ENCODE measurements around the gene MOSPD3. TPM values are rescaled to one million over a fixed set of nuclear protein-coding genes. Genes with fewer than 3 reads are reported as not detected.

MOSPD3 gene
- total RNA-seq, 1 donor: 5.1 TPM

DNA sequence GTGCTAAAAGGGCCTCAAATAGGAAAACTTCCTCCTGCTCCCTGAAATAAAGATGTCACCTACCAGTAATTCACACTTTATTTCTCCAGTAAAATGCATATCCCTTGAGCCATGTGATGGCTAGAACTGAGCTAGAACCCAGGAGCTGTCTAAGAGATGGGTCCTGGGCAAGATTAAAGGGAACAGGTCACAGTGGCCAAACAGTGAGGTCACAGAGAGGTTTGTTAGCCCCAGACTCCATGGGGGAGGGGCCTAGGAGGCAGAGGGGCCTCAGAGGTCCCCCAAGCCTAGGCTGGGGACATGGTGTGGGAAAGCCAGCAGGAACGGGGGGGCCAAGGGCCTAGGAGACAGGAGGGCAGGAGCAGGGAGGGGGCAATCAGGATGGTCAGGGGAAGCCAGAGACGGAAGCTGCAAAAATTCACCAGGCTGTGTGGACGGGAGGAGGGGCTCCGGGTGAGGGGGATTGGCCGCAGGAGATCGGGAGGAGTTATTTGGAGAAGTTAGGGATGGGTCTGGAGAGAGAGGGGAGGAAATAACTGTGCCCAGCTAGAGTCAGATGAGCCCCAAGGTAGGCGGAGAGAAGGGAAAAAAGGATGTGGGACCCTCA, 22.9 kb upstream of the MOSPD3 start:
- H2AFZ ChIP-seq (ENCODE audit: low read length): no peak overlapping the region
- peak; percentile 69 for DNase-seq (ENCODE audit: insufficient read length, low spot score, missing footprints)
- H3K4me3 ChIP-seq (ENCODE audit: insufficient read depth, low read length): no peak overlapping the region
- H3K36me3 ChIP-seq (ENCODE audit: insufficient read depth, low read length): no peaks in the 10 kb centered on the region
- H4K20me1 ChIP-seq (ENCODE audit: insufficient read depth, low read length): peaks cover 11% of the 10 kb centered on the region
- H3K27ac ChIP-seq (ENCODE audit: low read depth, low read length): no peak overlapping the region
- peaks cover 14% of the 10 kb centered on the region for H3K79me2 ChIP-seq (ENCODE audit: insufficient read depth, low read length)
- H3K4me2 ChIP-seq (ENCODE audit: insufficient read depth, low read length): peak overlapping the region; percentile 58
- TF ChIP-seq, protein P1, sequence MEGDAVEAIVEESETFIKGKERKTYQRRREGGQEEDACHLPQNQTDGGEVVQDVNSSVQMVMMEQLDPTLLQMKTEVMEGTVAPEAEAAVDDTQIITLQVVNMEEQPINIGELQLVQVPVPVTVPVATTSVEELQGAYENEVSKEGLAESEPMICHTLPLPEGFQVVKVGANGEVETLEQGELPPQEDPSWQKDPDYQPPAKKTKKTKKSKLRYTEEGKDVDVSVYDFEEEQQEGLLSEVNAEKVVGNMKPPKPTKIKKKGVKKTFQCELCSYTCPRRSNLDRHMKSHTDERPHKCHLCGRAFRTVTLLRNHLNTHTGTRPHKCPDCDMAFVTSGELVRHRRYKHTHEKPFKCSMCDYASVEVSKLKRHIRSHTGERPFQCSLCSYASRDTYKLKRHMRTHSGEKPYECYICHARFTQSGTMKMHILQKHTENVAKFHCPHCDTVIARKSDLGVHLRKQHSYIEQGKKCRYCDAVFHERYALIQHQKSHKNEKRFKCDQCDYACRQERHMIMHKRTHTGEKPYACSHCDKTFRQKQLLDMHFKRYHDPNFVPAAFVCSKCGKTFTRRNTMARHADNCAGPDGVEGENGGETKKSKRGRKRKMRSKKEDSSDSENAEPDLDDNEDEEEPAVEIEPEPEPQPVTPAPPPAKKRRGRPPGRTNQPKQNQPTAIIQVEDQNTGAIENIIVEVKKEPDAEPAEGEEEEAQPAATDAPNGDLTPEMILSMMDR (IDR thresholded peaks at IDR 0.05; ENCODE audit: extremely low read depth, low read depth, low read length): no peak
- peaks cover 17% of the 10 kb centered on the region for H3K4me1 ChIP-seq (ENCODE audit: insufficient read depth, low read length)
- H3K9me3 ChIP-seq (ENCODE audit: low read depth, low read length): no peaks in the 10 kb centered on the region
- H3K27me3 ChIP-seq (ENCODE audit: insufficient read depth, low read length): no peaks in the 10 kb centered on the region

DNA sequence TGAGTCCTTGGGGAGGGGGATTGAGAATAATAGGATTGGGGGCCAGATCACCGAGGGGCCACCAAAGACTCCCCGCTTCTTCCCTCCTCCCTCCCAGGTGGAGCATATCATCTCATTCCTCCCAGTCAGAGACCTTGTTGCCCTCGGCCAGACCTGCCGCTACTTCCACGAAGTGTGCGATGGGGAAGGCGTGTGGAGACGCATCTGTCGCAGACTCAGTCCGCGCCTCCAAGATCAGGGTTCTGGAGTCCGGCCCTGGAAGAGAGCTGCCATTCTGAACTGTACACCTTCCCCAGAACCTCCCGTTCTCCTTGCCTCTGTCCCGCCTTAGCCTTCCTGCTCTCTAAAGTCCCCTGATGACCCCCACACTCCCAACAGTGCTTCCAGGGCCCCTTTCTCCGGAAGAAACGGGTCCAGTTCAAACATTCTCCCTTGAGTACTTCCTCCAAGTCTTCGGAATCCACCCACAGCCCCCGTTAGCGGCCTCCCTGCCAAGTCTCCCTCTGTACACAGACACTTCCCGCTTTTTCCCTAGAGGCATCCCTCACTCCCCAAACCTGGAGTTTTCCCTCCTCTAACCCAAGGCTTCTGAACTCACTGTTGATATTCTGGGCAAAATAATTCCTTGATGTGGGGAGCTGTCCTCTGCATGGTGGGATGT, 22.1 kb upstream of the MOSPD3 start:
- Histone ChIP-seq H3K4me3 (ENCODE audit: insufficient read depth, low read length) (peak overlapping the region; percentile 47), H3K27ac (ENCODE audit: low read depth, low read length) (no peak overlapping the region), H3K79me2 (ENCODE audit: insufficient read depth, low read length) (peaks cover 7% of the 10 kb centered on the region), H2AFZ (ENCODE audit: low read length) (peak overlapping the region; percentile 89), H3K27me3 (ENCODE audit: insufficient read depth, low read length) (no peaks in the 10 kb centered on the region), H3K9me3 (ENCODE audit: low read depth, low read length) (no peaks in the 10 kb centered on the region), H3K4me2 (ENCODE audit: insufficient read depth, low read length) (peak overlapping the region; percentile 58), H3K4me1 (ENCODE audit: insufficient read depth, low read length) (peaks cover 11% of the 10 kb centered on the region), H3K36me3 (ENCODE audit: insufficient read depth, low read length) (no peaks in the 10 kb centered on the region), H4K20me1 (ENCODE audit: insufficient read depth, low read length) (peaks cover 3% of the 10 kb centered on the region)
- DNase-seq (ENCODE audit: insufficient read length, low spot score, missing footprints): peak; percentile 47
- TF ChIP-seq, protein P1 (IDR thresholded peaks at IDR 0.05; ENCODE audit: extremely low read depth, low read depth, low read length): no peak

DNA sequence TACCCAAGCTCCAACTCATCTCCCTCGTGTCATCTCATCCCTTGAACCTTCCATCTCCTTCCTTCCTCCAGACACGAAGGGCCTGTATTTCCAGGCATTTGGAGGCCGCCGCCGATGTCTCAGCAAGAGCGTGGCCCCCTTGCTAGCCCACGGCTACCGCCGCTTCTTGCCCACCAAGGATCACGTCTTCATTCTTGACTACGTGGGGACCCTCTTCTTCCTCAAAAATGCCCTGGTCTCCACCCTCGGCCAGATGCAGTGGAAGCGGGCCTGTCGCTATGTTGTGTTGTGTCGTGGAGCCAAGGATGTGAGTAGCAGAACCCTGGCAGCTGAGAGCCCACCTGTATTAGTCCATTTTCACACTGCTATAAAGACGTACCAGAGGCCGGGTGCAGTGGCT, 20.7 kb upstream of the MOSPD3 start:
- H3K27ac ChIP-seq (ENCODE audit: low read depth, low read length): no peak overlapping the region
- no peak overlapping the region for H3K4me2 ChIP-seq (ENCODE audit: insufficient read depth, low read length)
- no peaks in the 10 kb centered on the region for H3K79me2 ChIP-seq (ENCODE audit: insufficient read depth, low read length)
- H3K4me1 ChIP-seq (ENCODE audit: insufficient read depth, low read length): peaks cover 8% of the 10 kb centered on the region
- H3K4me3 ChIP-seq (ENCODE audit: insufficient read depth, low read length): no peak overlapping the region
- H4K20me1 ChIP-seq (ENCODE audit: insufficient read depth, low read length): no peaks in the 10 kb centered on the region
- TF ChIP-seq, protein P1 (IDR thresholded peaks at IDR 0.05; ENCODE audit: extremely low read depth, low read depth, low read length): no peak
- peak; percentile 35 for DNase-seq (ENCODE audit: insufficient read length, low spot score, missing footprints)
- H3K36me3 ChIP-seq (ENCODE audit: insufficient read depth, low read length): no peaks in the 10 kb centered on the region
- H2AFZ ChIP-seq (ENCODE audit: low read length): no peak overlapping the region
- no peaks in the 10 kb centered on the region for H3K9me3 ChIP-seq (ENCODE audit: low read depth, low read length)
- H3K27me3 ChIP-seq (ENCODE audit: insufficient read depth, low read length): no peaks in the 10 kb centered on the region

DNA sequence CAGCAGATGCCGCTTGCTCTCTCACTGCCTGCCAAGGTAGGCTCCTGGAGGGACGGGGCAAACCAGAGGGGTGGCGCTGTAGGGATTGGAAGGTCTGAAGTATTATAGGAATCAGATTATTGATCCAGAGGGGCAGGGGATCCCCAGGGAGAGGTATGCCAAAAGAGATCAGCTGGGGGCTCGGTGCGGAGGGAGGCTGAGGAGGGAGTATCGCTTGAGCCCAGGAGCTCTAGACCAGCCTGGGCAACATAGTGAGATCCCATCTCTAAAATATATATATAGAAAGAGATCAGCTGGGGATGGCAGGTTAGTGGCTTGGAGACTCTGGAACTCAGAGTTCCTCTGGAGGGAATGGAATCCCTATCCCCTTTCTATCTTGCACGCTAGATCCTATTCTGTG, 17.2 kb upstream of the MOSPD3 start:
- peak; percentile 31 for DNase-seq (ENCODE audit: insufficient read length, low spot score, missing footprints)
- H3K36me3 ChIP-seq (ENCODE audit: insufficient read depth, low read length): no peaks in the 10 kb centered on the region
- H3K4me1 ChIP-seq (ENCODE audit: insufficient read depth, low read length): peaks cover 10% of the 10 kb centered on the region
- H3K79me2 ChIP-seq (ENCODE audit: insufficient read depth, low read length): no peaks in the 10 kb centered on the region
- no peaks in the 10 kb centered on the region for H3K27me3 ChIP-seq (ENCODE audit: insufficient read depth, low read length)
- H4K20me1 ChIP-seq (ENCODE audit: insufficient read depth, low read length): no peaks in the 10 kb centered on the region
- H3K4me3 ChIP-seq (ENCODE audit: insufficient read depth, low read length): no peak overlapping the region
- H3K27ac ChIP-seq (ENCODE audit: low read depth, low read length): no peak overlapping the region
- no peak overlapping the region for H3K4me2 ChIP-seq (ENCODE audit: insufficient read depth, low read length)
- no peak overlapping the region for H2AFZ ChIP-seq (ENCODE audit: low read length)
- H3K9me3 ChIP-seq (ENCODE audit: low read depth, low read length): no peaks in the 10 kb centered on the region
- TF ChIP-seq, protein P1 (IDR thresholded peaks at IDR 0.05; ENCODE audit: extremely low read depth, low read depth, low read length): no peak

Data from osteoblast (primary cell).